Measurements from ENCODE around the gene OXSR1.

OXSR1 gene

GRCh38 chr3:38141173-38141951 is 24.0 kb upstream of the OXSR1 start:
- Mint-ChIP-seq H3K27ac (no peak overlapping the region), H3K4me1 (peaks cover 21% of the 10 kb centered on the region), H3K27me3 (ENCODE audit: low read depth) (no peaks in the 10 kb centered on the region), H3K4me3 (peak overlapping the region; percentile 49 to 73 (median 72)), H3K36me3 (ENCODE audit: low read depth) (peaks cover 7% of the 10 kb centered on the region), H3K9me3 (peaks cover 9% of the 10 kb centered on the region)
- TF ChIP-seq, protein P1, sequence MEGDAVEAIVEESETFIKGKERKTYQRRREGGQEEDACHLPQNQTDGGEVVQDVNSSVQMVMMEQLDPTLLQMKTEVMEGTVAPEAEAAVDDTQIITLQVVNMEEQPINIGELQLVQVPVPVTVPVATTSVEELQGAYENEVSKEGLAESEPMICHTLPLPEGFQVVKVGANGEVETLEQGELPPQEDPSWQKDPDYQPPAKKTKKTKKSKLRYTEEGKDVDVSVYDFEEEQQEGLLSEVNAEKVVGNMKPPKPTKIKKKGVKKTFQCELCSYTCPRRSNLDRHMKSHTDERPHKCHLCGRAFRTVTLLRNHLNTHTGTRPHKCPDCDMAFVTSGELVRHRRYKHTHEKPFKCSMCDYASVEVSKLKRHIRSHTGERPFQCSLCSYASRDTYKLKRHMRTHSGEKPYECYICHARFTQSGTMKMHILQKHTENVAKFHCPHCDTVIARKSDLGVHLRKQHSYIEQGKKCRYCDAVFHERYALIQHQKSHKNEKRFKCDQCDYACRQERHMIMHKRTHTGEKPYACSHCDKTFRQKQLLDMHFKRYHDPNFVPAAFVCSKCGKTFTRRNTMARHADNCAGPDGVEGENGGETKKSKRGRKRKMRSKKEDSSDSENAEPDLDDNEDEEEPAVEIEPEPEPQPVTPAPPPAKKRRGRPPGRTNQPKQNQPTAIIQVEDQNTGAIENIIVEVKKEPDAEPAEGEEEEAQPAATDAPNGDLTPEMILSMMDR (IDR thresholded peaks at IDR 0.05; ENCODE audit: unreplicated experiment in 3 of 3) = no peak

- peak overlapping the region in 2 of 3 experiments; percentile 25 to 55 for H3K4me3 Mint-ChIP-seq
- no peak overlapping the region for H3K27ac Mint-ChIP-seq
- H3K4me1 Mint-ChIP-seq = peaks cover 19% of the 10 kb centered on the region
- TF ChIP-seq, protein P1 (IDR thresholded peaks at IDR 0.05; ENCODE audit: unreplicated experiment in 3 of 3) = no peak
- H3K27me3 Mint-ChIP-seq (ENCODE audit: low read depth) = no peaks in the 10 kb centered on the region
- peaks cover 10% of the 10 kb centered on the region for H3K9me3 Mint-ChIP-seq
- H3K36me3 Mint-ChIP-seq (ENCODE audit: low read depth) = peaks cover 7% of the 10 kb centered on the region
These were observed 23.4 kb upstream of the OXSR1 start for GRCh38 chr3:38141952-38142273.

DNA sequence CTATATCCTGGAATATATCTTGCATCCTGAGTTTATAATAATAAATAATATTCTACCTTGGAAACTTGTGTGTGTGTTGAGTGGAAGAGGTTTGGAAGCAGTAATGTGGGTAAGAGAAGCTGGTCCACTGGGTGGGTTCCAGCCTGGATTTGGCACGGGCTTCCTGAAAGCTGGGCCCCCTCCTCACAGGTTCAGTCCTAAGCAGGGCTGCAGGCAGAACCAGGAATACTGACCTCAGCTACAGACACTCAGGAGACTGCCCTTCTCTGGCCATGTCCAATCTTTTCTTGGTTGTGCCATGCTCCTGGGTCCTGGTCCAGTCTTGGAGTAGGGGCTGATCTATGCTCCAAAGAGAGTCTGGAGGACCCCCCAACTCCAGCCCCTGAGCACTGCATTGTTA is 22.4 kb upstream of the OXSR1 start:
- Mint-ChIP-seq H3K9me3 (peaks cover 10% of the 10 kb centered on the region), H3K27ac (no peak overlapping the region), H3K4me1 (peaks cover 15% of the 10 kb centered on the region), H3K36me3 (ENCODE audit: low read depth) (peaks cover 7% of the 10 kb centered on the region), H3K4me3 (no peak overlapping the region), H3K27me3 (ENCODE audit: low read depth) (no peaks in the 10 kb centered on the region)
- TF ChIP-seq, protein P1 (IDR thresholded peaks at IDR 0.05; ENCODE audit: unreplicated experiment in 3 of 3) = no peak

DNA sequence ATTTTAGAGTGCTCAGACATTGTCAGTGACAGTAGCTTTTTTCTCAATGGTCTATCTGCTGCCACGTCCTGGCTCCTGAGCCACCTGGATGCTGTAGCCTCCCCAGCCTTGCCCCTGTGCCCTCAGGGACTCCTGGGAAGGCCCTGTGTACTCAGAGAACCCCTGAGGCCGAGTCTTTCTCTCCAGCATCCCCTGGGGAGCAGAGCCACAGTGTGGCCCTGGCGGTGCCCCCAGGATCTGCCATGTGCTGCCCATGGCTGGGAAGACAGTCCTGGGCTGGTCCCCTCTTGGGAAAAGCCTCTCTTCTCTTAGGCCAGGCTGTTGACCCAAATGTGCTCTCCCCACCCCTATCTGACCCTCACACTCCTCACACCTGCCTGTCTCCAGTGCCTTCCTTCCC is 21.8 kb upstream of the OXSR1 start:
- H3K4me1 Mint-ChIP-seq = peaks cover 9% of the 10 kb centered on the region
- peaks cover 10% of the 10 kb centered on the region for H3K9me3 Mint-ChIP-seq

GRCh38 chr3:38146504-38146903 is 18.8 kb upstream of the OXSR1 start:
- Mint-ChIP-seq H3K4me1 (no peaks in the 10 kb centered on the region), H3K4me3 (no peak overlapping the region), H3K27me3 (ENCODE audit: low read depth) (no peaks in the 10 kb centered on the region), H3K36me3 (ENCODE audit: low read depth) (peaks cover 7% of the 10 kb centered on the region), H3K9me3 (peaks cover 10% of the 10 kb centered on the region), H3K27ac (no peak overlapping the region)
- TF ChIP-seq, protein P1 (IDR thresholded peaks at IDR 0.05; ENCODE audit: unreplicated experiment in 3 of 3) = no peak

More for the DNA sequence above, 21.8 kb upstream of the OXSR1 start:
- TF ChIP-seq, protein P1 (IDR thresholded peaks at IDR 0.05; ENCODE audit: unreplicated experiment in 3 of 3) = no peak
- Mint-ChIP-seq H3K27me3 (ENCODE audit: low read depth) (no peaks in the 10 kb centered on the region), H3K36me3 (ENCODE audit: low read depth) (peaks cover 7% of the 10 kb centered on the region), H3K4me3 (no peak overlapping the region), H3K27ac (no peak overlapping the region)

DNA sequence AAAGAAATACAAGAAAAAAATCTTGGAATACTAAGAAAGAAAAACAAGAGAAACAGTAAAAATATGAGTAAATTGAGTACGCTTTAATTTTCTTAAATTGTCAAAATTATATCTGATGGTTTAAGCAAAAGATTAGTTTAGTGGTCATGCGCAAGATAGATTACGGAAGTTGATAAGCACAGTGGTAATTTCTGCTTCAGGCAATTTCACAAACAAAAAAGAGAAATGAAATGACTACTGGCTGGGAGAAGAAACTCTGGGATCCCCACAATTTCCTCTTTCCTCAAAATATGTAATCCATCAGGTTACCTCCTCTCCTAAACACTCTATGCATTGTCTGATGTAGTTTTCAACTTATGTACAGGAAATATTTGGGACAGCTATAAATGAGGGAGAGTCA is 17.9 kb upstream of the OXSR1 start:
- Mint-ChIP-seq H3K9me3 (peaks cover 10% of the 10 kb centered on the region), H3K4me1 (no peaks in the 10 kb centered on the region), H3K27me3 (ENCODE audit: low read depth) (no peaks in the 10 kb centered on the region), H3K36me3 (ENCODE audit: low read depth) (peaks cover under 1% of the 10 kb centered on the region), H3K4me3 (no peak overlapping the region), H3K27ac (no peak overlapping the region)
- TF ChIP-seq, protein P1 (IDR thresholded peaks at IDR 0.05; ENCODE audit: unreplicated experiment in 3 of 3) = no peak
